GM21619 (cell line): ENCODE results near the gene WFS1.

Source experiments
- ATAC-seq: cut with Tn5 transposase; IDR thresholded peaks from one replicate; pipeline ENCODE4 v1.9.1; 2021; ENCODE audit not compliant: unreplicated experiment

Gene WFS1

DNA sequence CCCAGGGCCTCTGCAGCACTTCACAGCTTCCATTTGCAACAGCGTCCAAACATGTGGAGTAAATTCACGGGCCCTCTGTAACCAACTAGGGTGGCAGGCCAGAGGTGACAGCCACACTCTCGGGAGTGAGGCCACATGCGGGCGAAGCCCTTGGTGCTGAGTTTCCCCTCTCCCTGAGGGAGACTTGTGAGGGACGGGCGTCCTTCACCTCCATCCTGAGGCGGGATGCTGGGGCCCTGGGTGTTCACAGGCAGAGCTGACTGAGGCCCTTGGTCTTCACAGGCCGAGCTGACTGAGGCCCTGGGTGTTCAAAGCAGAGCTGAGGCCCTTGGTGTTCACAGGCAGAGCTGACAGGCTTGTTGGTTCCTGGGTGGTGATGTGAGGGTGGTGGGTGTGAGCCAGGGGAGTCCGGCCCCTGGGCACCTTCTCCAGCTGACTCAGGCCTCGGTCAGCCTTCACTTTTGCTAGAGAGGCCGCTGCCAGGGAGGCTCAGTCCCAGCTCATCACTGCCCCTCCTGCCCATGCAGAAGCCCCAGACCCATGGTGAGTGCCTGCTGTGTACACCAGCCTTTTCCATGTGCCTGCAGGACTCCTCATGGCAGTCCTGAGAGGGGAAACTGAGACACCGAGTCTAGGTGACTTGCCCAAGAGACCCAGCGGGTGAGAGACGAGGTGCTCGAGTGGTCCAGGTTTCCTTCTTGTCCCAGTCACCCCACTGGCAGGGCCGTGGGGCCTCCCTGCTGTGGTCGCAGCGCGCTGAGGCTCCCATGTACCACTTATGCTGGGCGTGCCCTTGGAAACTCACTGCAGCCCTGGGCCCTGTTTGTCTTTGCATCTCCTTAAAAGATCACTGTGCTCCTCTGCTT lies 8.5 kb downstream of the WFS1 start:
- ATAC-seq: no peak

DNA sequence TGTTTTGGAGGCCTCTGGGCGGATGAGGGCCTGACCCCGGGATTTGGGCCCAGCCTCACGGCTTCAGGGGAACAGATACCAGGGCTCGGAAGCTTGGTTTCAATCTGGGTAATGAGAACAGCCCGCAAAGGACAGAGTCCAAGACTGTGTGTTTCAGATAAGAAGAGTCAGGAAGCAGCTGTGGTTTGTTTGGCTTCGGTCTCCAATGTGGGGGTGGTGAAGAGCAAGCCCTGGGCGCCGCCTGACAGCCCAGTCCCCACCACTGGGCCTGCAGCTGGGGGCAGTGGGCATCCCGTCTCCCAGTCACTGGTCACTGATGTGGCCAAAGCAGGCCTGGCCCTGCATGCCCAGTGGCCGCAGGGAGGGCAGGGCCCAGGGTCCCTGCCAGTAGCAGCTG lies 9.1 kb downstream of the WFS1 start:
- peak; percentile 93 for ATAC-seq

DNA sequence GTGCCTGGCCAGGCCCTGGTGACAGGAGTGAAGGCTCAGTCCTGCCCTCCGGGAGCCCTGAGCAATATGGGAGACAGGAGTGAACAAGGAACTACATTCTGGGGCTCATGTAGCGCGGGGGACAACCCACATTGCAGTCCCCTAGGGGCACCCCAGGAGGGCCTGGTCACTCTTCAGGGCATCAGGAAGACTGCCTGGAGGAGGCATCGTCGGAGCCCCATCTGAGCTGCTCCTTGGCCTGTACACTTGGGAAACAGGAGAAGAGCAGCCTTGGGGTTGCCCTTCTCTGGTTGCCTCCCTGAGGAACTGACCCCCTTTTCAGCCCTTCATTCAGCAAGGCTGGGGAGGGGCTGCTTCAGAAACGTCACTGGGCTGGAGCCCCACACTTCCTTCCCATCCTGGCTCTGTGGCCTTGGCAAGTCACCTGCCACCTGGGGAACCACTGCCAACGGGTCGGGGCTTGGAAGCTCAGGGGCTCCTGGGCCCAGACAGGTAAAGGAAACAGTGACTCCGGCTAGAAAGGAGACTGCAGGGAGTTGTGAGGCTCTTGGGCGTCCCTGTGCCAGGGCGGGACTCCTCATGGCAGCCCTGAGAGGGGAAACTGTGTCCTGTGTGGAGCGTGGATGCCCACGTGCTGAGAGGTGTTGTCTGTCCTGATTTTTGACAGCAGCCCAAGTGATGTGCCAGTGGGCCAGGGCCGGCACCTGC lies 10.1 kb downstream of the WFS1 start:
- ATAC-seq: no peak

DNA sequence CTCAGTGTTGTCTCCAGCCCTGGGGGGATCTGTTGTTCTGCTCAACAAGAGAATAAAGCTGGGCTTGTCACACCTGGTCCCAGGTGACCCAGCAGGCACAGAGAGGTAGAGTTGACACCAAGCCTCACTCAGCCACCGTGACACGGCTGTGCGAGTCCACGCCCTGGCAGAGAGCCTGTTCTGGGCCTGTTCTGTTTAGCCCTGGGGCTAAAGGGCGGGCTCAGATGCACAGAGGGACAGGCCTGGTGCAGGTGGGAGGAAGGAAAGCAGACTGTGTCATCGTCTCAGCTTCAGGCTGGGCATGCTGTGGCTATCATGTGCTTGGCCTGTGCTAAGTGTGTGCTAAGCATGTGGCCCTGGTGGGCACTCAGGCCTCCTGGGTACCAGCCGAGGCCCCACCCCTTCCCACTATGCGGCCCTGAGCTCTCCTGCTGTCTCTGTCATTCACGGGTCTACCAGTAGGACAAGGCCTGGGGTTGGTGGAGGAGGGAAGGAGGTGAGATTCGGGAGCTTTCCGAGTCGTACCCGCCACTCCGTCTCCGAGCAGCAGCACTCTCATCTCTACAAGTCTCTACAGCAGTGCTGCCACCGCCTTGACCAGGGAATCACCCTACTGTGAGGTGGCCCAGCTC lies 10.8 kb downstream of the WFS1 start:
- no peak for ATAC-seq

DNA sequence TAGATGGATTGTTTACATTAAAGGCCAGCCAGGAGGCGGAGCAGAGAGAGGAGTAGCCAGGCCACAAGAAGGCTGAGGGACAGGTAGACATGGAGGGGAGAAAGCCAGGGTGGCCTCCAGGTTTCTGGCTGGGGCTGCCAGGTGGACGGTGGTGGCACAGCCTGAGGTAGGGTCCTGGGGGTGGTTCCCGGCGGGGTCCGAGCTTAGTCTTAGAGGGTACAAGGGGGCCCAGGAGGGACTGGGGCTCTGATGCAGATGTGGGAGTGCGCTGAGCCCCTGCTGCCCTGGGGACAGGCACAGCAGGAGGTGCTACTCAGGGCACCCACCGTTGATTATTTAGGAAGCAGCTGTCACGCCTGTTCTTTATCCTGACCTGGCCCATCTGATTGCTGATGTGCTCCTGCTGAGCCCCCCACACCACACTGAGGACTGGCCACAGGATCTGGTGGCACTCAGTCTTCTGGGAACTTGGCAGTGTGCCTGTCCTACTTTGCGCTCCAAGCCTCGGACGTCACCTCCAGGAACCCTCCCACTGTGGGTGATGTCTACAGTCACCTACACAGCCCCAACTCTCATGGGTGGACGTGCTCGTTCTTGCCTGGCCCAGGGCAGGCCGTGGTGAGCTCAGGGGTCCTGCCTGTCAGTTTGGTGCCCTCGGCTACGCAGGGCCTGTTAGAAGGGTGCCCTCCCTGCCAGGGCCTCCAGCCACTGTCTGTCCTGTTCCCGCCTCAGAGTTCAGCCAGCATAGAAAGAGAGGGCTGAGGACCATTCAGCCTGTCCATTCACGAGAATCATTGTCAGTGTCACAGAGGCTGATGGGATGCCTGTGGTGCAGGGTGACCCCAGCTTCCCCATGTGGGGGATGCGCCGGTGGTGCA lies 12.0 kb downstream of the WFS1 start:
- ATAC-seq: no peak

DNA sequence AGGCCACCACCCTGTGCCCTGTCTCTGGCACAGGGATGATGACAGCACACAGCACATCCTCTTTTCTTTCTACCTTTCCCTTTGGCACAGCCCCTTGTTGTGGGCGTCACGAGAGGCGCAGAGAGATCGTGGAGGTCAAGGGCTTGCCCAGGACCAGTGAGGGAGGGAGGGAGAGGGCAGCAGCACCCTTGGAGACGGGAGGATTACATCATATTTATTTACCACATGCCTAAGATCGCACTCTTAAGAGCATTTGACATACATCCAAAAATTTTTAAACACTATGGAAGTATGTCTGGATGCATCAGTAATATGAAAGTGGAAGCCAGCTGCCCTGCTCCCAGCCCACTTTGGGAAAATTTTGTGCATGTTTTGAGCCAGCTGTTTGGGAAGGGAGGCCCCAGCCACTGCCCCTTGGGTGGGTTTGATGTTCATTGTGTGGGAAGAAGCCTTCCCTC lies 12.7 kb downstream of the WFS1 start:
- no peak for ATAC-seq

DNA sequence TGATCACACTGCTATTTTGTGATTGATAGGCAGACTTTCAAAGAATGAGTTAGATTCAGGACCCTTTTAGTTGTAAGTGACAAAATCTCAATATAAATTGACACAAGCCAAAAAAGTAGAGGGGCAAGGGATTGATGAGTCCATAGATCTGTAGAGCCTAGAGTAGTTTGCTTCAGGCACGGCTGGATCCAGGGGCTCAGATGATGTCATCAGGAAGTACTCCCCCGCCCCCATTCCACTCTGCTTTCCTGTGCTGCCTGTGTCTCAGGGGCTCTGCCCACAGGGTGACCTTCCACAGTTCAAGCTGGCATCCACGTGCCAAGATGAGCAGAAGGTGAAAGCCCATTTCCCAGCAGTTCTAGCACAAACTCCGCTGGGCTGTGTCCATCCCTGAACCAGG lies 13.6 kb downstream of the WFS1 start:
- no peak for ATAC-seq

DNA sequence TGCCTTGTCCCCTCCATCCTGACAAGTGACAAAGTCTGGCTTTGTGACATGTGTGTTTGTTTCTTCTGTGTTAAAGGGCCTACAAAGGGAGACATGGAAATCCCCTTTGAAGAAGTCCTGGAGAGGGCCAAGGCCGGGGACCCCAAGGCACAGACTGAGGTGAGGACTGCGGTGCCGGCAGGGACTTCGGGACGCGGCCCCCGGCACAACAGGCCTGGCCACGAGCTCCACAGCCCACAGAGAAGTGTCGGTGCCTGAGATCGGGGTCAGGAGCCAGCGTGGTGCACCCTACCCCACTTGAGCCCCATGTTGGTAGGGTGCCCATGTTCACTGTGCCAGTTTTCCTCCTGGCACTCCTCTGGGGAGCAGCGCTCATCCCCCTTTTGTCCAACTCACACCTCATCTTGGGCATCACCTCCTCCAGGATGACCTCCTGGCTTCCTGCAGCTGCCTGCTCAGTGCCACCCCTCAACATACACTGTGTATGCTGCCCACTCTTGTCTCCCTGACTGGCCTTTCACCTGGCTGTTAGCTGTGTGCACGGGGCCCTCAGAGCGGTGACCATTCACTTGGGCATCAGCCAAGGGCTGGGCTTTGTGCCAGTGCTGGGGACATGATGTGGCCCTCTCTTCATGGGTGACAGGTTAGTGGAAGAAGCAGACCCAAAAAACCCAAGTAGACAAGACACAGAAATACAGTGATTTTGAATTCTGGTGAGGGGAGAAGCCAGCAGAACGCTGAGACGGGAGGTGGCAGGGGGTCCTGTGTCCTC lies 17.6 kb downstream of the WFS1 start:
- no peak for ATAC-seq

DNA sequence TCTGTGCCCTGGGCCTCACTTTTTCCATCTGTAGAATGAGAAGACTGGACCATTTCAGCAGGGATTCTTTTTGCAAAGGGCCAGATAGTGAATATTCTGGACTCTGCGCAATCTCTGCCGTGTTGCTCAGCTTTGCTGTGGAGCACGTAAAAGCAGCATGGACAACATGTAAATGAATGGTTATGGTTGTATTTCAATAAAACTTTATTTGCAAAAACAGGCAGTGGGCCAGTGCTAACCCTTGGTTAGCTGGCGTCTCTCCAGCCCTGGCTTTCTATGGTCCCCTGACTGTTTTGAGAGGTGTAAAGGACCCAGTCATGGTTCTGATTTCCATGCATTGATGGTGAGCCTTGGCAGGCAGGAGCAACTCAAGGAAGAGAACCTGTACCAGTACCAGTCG lies 18.7 kb downstream of the WFS1 start:
- no peak for ATAC-seq

DNA sequence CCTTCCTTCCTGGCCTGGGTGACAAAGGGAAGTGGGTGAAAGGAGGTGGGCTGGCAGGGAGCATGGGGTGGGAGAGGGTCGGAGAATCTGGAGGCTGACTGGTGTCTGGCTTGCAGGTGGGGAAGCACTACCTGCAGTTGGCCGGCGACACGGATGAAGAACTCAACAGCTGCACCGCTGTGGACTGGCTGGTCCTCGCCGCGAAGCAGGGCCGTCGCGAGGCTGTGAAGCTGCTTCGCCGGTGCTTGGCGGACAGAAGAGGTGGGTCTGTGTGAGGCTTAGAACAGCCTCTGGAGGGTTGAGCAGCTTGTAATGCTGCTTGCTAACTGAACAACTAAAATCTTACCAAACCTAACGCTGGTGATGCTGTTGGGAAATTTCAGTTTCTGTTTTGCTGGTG lies 19.2 kb downstream of the WFS1 start:
- ATAC-seq: no peak

DNA sequence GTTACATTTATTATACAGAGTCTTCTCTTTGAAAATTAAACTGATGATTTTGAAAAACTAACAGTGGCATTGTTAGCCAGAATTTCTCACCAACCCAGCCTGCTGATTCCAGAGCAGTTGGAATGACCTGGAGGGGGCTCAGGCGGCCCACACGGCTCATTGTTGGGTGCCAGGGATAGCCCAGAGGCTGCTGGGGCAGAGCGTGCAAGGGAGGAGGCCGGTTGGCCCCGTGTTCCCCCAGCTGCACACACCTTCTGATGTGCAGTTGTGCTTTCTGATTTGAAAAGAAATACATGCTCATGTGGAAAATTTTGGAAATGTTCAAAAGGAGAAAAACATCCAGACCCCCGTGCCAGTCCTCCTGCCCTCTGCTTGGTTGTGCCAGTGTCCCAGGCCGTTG lies 20.6 kb downstream of the WFS1 start:
- ATAC-seq: no peak

DNA sequence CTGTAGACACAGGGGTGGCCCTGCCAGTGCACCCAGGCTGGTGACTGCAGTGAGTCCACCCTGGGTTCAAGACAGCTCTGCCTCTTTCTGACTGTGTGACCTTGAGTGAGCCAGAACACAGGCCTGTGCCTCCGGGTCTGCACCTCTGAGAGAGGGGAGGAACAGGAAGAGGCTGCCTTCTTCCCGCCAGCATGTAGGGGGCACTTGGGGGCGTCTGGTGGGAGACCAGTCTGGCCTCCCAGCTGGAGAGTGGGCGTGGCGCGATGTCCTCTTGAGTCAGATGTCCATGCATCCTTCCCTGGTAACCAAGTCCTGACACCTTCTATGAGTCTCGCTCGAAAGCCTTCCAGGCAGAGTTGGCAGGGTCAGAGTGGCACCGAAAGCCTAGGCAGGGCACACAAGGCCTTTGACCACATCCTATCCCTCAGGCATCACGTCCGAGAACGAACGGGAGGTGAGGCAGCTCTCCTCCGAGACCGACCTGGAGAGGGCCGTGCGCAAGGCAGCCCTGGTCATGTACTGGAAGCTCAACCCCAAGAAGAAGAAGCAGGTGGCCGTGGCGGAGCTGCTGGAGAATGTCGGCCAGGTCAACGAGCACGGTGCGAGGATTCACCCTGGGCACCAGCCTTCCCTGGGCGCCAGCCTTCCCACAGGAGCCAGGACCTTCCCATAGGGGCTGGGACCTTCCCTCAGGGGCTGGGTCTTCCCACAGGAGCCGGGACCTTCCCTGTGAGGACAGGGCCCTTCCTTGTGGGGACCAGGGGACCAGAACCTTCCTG lies 21.3 kb downstream of the WFS1 start:
- no peak for ATAC-seq

DNA sequence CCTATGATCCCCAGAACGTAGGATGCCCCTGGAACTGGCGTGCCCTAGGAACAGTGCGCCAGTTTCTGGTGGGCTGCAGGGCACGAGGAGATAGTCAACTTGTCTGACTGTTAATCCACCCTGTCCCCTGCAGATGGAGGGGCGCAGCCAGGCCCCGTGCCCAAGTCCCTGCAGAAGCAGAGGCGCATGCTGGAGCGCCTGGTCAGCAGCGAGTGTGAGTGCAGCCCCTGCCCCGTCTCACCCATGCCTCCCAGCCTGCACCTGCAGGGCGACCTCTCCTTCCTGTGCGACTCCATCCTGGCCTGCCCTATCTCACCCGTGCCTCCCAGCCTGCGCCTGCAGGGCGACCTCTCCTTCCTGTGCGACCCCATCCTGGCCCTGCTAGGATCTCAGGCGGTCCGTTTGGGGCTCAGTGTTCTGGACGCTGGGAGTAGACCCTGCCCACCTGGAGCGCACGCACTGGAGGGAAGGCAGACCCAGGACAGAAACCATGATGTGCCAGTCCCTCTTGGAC lies 22.2 kb downstream of the WFS1 start:
- no peak for ATAC-seq

DNA sequence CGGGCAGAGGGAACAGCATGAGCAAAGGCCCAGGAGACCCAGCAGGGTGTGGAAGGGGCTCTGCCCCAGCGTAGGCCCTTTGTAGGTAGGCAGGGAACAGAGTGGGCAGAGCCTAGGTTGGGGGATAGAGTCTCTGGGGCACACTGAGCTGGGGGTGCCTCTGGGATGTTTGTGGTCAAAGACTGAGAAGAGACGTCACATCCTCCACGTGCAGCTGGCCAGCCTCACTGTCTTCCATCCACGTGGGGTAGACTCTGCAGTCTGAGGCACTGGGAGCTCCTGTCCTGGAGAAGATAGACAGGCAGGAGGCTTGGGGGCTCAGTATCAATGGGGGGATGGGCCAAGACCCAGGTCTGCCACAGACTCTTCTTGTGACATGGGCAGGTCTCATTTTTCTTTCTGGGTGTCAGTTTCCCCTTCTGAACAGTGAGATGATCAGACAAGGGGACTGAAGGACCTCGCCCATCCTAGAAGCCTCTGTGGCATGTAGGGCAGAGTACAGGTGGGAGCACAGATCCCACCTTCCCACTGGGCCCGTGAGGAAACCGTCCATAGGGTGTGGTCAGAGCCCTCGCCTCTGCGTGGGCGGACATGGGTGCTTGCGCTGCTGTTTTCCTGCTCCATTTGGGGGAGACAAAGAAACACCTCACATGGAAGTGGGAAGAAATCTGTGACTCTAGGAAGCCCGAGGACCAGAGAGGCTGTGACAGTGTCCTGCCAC lies 22.9 kb downstream of the WFS1 start:
- no peak for ATAC-seq

DNA sequence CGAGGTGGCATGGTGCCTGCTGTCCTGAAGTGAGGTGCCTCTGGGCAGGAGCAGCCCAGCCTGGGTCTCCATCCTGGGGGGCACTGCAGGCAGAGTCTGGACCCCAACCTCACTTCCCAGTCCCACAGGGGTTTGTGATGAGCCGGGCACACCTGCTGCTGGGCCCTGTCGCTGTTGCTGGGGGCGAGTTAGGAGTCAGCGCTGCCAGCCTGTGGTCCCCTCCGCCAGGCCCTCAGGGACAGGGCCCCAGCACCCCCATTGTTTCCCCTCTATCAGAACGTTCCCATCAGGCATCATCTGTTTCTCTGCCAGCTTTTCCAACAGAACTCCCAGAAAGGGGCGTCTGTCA lies 23.4 kb downstream of the WFS1 start:
- ATAC-seq: no peak

DNA sequence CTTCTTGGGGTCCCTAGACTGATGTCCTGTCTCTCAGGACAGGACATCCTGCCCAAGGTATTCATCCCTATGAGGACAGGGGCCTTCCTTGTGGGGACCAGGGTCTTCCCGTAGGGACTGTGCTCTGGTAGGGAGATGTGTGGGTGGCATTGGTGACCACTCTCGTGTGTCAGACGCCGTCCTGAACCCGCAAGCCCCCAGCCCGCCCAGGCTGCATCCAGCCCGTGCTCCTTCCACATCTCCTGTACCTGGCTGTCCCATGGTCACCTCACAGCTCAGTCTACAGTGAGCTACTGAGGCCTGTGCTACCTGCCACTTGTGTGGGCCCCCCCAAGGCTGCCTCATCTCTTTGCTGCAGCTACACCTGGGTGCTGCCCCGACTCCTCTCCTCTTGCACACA lies 24.0 kb downstream of the WFS1 start:
- ATAC-seq: no peak

DNA sequence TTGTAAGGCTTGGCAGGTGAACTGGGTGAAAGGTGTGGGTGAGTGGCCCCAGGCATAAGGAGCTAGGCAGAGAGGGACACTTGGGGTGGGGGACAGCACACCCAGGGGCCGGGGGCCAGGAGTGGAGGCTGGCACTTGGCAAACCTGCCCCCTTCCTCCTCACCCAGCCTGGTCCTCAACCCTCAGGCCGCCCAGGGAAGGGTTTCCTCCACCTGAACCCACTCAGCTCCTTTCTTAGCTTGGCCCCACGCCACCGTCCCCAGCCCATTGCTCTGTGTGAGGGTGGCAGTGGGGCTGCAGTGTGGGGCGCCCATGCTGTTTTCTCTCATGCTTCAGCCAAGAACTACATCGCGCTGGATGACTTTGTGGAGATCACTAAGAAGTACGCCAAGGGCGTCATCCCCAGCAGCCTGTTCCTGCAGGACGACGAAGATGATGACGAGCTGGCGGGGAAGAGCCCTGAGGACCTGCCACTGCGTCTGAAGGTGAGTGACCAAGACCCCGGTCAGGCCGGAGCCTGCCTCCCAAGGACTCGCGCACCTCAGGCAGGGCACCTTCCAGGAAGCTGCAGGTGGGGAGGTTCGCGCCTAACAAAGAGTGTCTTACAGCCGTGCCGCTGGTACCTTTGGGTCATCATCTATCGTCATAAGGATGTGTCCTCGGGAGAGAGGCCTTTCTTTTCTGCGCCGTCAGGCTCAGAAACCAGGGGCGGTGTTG lies 25.2 kb downstream of the WFS1 start:
- ATAC-seq: no peak

DNA sequence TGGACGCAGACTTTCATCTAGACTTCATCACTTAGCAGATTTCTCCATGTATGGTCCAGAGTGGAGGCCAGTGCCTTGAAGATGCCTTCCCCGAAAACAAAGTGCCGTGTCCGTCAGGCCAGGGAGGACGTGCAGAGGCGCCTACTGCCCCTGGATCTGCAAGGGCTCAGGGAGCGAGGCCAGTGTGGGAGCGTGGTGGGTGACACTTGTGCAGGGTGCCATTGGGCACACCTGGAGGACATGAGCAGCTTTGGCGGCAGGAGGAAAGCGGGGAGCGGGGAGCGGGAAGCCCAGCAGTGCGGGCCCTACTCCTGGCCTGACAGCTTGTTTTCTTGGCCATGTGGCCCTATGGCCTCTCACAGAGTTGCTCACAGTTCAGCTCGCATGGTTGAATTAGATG lies 25.8 kb downstream of the WFS1 start:
- no peak for ATAC-seq
